ENCODE measurements around the gene PRSS35.

- TF ChIP-seq TCF4 (CRISPR knock-in tag; IDR thresholded peaks at IDR 0.05; ENCODE audit: borderline replicate concordance) (no peak), BACH2 (CRISPR knock-in tag; IDR thresholded peaks at IDR 0.05; ENCODE audit: borderline replicate concordance) (no peak), ZFP3 (CRISPR knock-in tag; IDR thresholded peaks at IDR 0.05) (no peak), ZNF8 (CRISPR knock-in tag; IDR thresholded peaks at IDR 0.05) (no peak), PATZ1 (CRISPR knock-in tag; IDR thresholded peaks at IDR 0.05; ENCODE audit: borderline replicate concordance) (no peak), ZC3H10 (CRISPR knock-in tag; IDR thresholded peaks at IDR 0.05) (no peak), CREB5 (CRISPR knock-in tag; IDR thresholded peaks at IDR 0.05; ENCODE audit: low read depth) (no peak), OSR1 (CRISPR knock-in tag; IDR thresholded peaks at IDR 0.05) (no peak), ARNTL (CRISPR knock-in tag; IDR thresholded peaks at IDR 0.05; ENCODE audit: borderline replicate concordance, low read depth) (no peak)
Observed at GRCh38 chr6:83517500-83517899, 5.2 kb downstream of the PRSS35 start.
